SK-N-SH (cell line): ENCODE measurements around the gene NMBR.

Experiments used
- CTCF ChIP-seq: fragments of 200-600 bp; sonication (generic); IDR thresholded peaks from 2 replicates; pipeline ENCODE4 v1.6.1; 2017; ENCODE audit warnings: antibody characterized with exemption, mild to moderate bottlenecking, moderate library complexity
- EP300 ChIP-seq, 2 experiments: IDR thresholded peaks; 2 replicates each; pipeline versions ENCODE4 v1.4.0 to v1.6.1; 2012; ENCODE audit warnings: borderline replicate concordance in 1 of 2, low read depth in 1 of 2, low read length in 1 of 2
- FOXM1 ChIP-seq: IDR thresholded peaks from 2 replicates; pipeline ENCODE4 v1.4.0; 2012; ENCODE audit warnings: low read depth, mild to moderate bottlenecking
- GATA2 ChIP-seq: sonication (generic); formaldehyde crosslinking; IDR thresholded peaks from 2 replicates; pipeline ENCODE4 v1.5.0; 2020; ENCODE audit warnings: mild to moderate bottlenecking, missing genetic modification reagents
- JUND ChIP-seq: IDR thresholded peaks from 2 replicates; pipeline ENCODE4 v1.4.0; 2012
- MAX ChIP-seq: IDR thresholded peaks from 2 replicates; pipeline ENCODE4 v1.4.0; 2012; ENCODE audit warnings: low read depth
- POLR2AphosphoS5 ChIP-seq: IDR thresholded peaks from 2 replicates; pipeline ENCODE4 v1.6.1; 2012; ENCODE audit warnings: low read depth, low read length
- RAD21 ChIP-seq: IDR thresholded peaks from 2 replicates; pipeline ENCODE4 v1.6.1; 2012; ENCODE audit warnings: mild to moderate bottlenecking, low read length
- RCOR1 ChIP-seq: fragments of 150-350 bp; IDR thresholded peaks from 2 replicates; pipeline ENCODE4 v1.6.1; 2017; ENCODE audit warnings: antibody characterized with exemption, low read length
- REST ChIP-seq: IDR thresholded peaks from 2 replicates; pipeline ENCODE4 v1.6.1; 2012; ENCODE audit warnings: mild to moderate bottlenecking, low read depth, low read length, moderate library complexity
- RXRA ChIP-seq: IDR thresholded peaks from 2 replicates; pipeline ENCODE4 v1.4.0; 2012; ENCODE audit warnings: low read depth, mild to moderate bottlenecking, borderline replicate concordance
- TAF1 ChIP-seq: IDR thresholded peaks from 2 replicates; pipeline ENCODE4 v1.6.1; 2012; ENCODE audit warnings: low read depth, mild to moderate bottlenecking, low read length, moderate library complexity, borderline replicate concordance
- YY1 ChIP-seq: IDR thresholded peaks from 2 replicates; pipeline ENCODE4 v1.4.0; 2012; ENCODE audit warnings: low read depth, mild to moderate bottlenecking
- TF ChIP-seq, protein P1 (sequence below): fragments of 150-350 bp; IDR thresholded peaks from 2 replicates; pipeline ENCODE4 v1.6.1; 2017; ENCODE audit warnings: antibody characterized with exemption, low read length, low read depth, borderline replicate concordance

- TF ChIP-seq EP300 (IDR thresholded peaks at IDR 0.05; ENCODE audit: borderline replicate concordance in 1 of 2, low read depth in 1 of 2, low read length in 1 of 2) (no peak), GATA2 (CRISPR knock-in tag) (no peak), CTCF (no peak), MAX (no peak), JUND (no peak), RXRA (no peak), POLR2AphosphoS5 (no peak), RCOR1 (no peak), REST (no peak), TAF1 (no peak), RAD21 (no peak), YY1 (no peak), FOXM1 (no peak)
- TF ChIP-seq, protein P1, sequence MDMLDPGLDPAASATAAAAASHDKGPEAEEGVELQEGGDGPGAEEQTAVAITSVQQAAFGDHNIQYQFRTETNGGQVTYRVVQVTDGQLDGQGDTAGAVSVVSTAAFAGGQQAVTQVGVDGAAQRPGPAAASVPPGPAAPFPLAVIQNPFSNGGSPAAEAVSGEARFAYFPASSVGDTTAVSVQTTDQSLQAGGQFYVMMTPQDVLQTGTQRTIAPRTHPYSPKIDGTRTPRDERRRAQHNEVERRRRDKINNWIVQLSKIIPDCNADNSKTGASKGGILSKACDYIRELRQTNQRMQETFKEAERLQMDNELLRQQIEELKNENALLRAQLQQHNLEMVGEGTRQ = no peak
Measured at GRCh38 chr6:142174703-142175102, 27.8 kb upstream of the NMBR start.
